ENCODE results near the gene MGLL. TPM values are rescaled to one million over a fixed set of nuclear protein-coding genes. Genes with fewer than 3 reads are reported as not detected.

MGLL gene
- total and polyA plus RNA-seq, 4 donors, result 25.5 to 48.6 (median 37.9) TPM

- WGBS (ENCODE audit: insufficient coverage), result 73% methylated on average over 2 of the region's 3 CpGs
- peaks cover 21% of the 10 kb centered on the region for H3K4me1 ChIP-seq (ENCODE audit: control insufficient read depth, insufficient read depth, low read length)
- H3K9me3 ChIP-seq (ENCODE audit: control insufficient read depth, insufficient read depth, low read length), result peaks cover 3% of the 10 kb centered on the region
- no peaks in the 10 kb centered on the region for H3K36me3 ChIP-seq (ENCODE audit: control insufficient read depth, insufficient read depth, low read length)
- H3K4me3 ChIP-seq (ENCODE audit: low read depth, low read length), result no peak overlapping the region
- H3K27ac ChIP-seq (ENCODE audit: low read depth, low read length), result no peak overlapping the region
- no peaks in the 10 kb centered on the region for H3K27me3 ChIP-seq (ENCODE audit: control insufficient read depth, insufficient read depth, low read length)
- no peak for DNase-seq (ENCODE audit: low read depth in 4 of 6, low spot score in 6 of 6)
Measured at GRCh38 chr3:127825756-127826155, 3.4 kb upstream of the MGLL start.

- WGBS (ENCODE audit: insufficient coverage), result 91% methylated on average over 10 of the region's 14 CpGs
Measured at GRCh38 chr3:127824151-127824825, 2.0 kb upstream of the MGLL start.

GRCh38 chr3:127823426-127823857, 1.1 kb upstream of the MGLL start:
- Histone ChIP-seq H3K27ac (ENCODE audit: low read depth, low read length) (no peak overlapping the region), H3K9me3 (ENCODE audit: control insufficient read depth, insufficient read depth, low read length) (peaks cover 3% of the 10 kb centered on the region), H3K36me3 (ENCODE audit: control insufficient read depth, insufficient read depth, low read length) (no peaks in the 10 kb centered on the region), H3K4me1 (ENCODE audit: control insufficient read depth, insufficient read depth, low read length) (peaks cover 34% of the 10 kb centered on the region), H3K27me3 (ENCODE audit: control insufficient read depth, insufficient read depth, low read length) (no peaks in the 10 kb centered on the region), H3K4me3 (ENCODE audit: low read depth, low read length) (peak overlapping the region; percentile 35)
- DNase-seq (ENCODE audit: low read depth in 4 of 6, low spot score in 6 of 6), result peak in 2 of 6 donors; percentile 59 to 72
- 29% methylated on average over 14 of the region's 14 CpGs for WGBS (ENCODE audit: insufficient coverage)

More at GRCh38 chr3:127824151-127824825, 2.0 kb upstream of the MGLL start:
- Histone ChIP-seq H3K4me1 (ENCODE audit: control insufficient read depth, insufficient read depth, low read length) (peaks cover 30% of the 10 kb centered on the region), H3K36me3 (ENCODE audit: control insufficient read depth, insufficient read depth, low read length) (no peaks in the 10 kb centered on the region), H3K27ac (ENCODE audit: low read depth, low read length) (no peak overlapping the region), H3K27me3 (ENCODE audit: control insufficient read depth, insufficient read depth, low read length) (no peaks in the 10 kb centered on the region), H3K9me3 (ENCODE audit: control insufficient read depth, insufficient read depth, low read length) (peaks cover 3% of the 10 kb centered on the region), H3K4me3 (ENCODE audit: low read depth, low read length) (no peak overlapping the region)
- DNase-seq (ENCODE audit: low read depth in 4 of 6, low spot score in 6 of 6), result no peak

GRCh38 chr3:127822682-127823425, 539 bp upstream of the MGLL start:
- H3K4me1 ChIP-seq (ENCODE audit: control insufficient read depth, insufficient read depth, low read length), result peaks cover 34% of the 10 kb centered on the region
- no peaks in the 10 kb centered on the region for H3K27me3 ChIP-seq (ENCODE audit: control insufficient read depth, insufficient read depth, low read length)
- peaks cover 2% of the 10 kb centered on the region for H3K36me3 ChIP-seq (ENCODE audit: control insufficient read depth, insufficient read depth, low read length)
- peak in 2 of 6 donors; percentile 84 to 89 for DNase-seq (ENCODE audit: low read depth in 4 of 6, low spot score in 6 of 6)
- H3K27ac ChIP-seq (ENCODE audit: low read depth, low read length), result peak overlapping the region; percentile 88
- H3K4me3 ChIP-seq (ENCODE audit: low read depth, low read length), result peak overlapping the region; percentile 85
- H3K9me3 ChIP-seq (ENCODE audit: control insufficient read depth, insufficient read depth, low read length), result peaks cover 3% of the 10 kb centered on the region
- under 1% methylated on average over 85 of the region's 99 CpGs for WGBS (ENCODE audit: insufficient coverage)

- peak overlapping the region; percentile 85 for H3K4me3 ChIP-seq (ENCODE audit: low read depth, low read length)
- peaks cover 44% of the 10 kb centered on the region for H3K4me1 ChIP-seq (ENCODE audit: control insufficient read depth, insufficient read depth, low read length)
- peaks cover 12% of the 10 kb centered on the region for H3K36me3 ChIP-seq (ENCODE audit: control insufficient read depth, insufficient read depth, low read length)
- no peaks in the 10 kb centered on the region for H3K9me3 ChIP-seq (ENCODE audit: control insufficient read depth, insufficient read depth, low read length)
- WGBS (ENCODE audit: insufficient coverage), result 74% methylated on average over 5 of the region's 8 CpGs
- H3K27me3 ChIP-seq (ENCODE audit: control insufficient read depth, insufficient read depth, low read length), result no peaks in the 10 kb centered on the region
- peak overlapping the region; percentile 88 for H3K27ac ChIP-seq (ENCODE audit: low read depth, low read length)
- DNase-seq (ENCODE audit: low read depth in 4 of 6, low spot score in 6 of 6), result no peak
Measured at GRCh38 chr3:127821394-127821793, 921 bp downstream of the MGLL start.

GRCh38 chr3:127820826-127821313, 1.4 kb downstream of the MGLL start:
- 83% methylated on average over 1 of the region's 1 CpG for WGBS (ENCODE audit: insufficient coverage)
- H3K27ac ChIP-seq (ENCODE audit: low read depth, low read length), result peak overlapping the region; percentile 88
- H3K9me3 ChIP-seq (ENCODE audit: control insufficient read depth, insufficient read depth, low read length), result no peaks in the 10 kb centered on the region
- H3K36me3 ChIP-seq (ENCODE audit: control insufficient read depth, insufficient read depth, low read length), result peaks cover 18% of the 10 kb centered on the region
- no peaks in the 10 kb centered on the region for H3K27me3 ChIP-seq (ENCODE audit: control insufficient read depth, insufficient read depth, low read length)
- peak in 2 of 6 donors; percentile 40 to 49 for DNase-seq (ENCODE audit: low read depth in 4 of 6, low spot score in 6 of 6)
- peaks cover 48% of the 10 kb centered on the region for H3K4me1 ChIP-seq (ENCODE audit: control insufficient read depth, insufficient read depth, low read length)
- H3K4me3 ChIP-seq (ENCODE audit: low read depth, low read length), result peak overlapping the region; percentile 85

- 37% methylated on average over 8 of the region's 9 CpGs for WGBS (ENCODE audit: insufficient coverage)
- peak overlapping the region; percentile 85 for H3K4me3 ChIP-seq (ENCODE audit: low read depth, low read length)
- H3K27me3 ChIP-seq (ENCODE audit: control insufficient read depth, insufficient read depth, low read length), result no peaks in the 10 kb centered on the region
- no peaks in the 10 kb centered on the region for H3K9me3 ChIP-seq (ENCODE audit: control insufficient read depth, insufficient read depth, low read length)
- peaks cover 53% of the 10 kb centered on the region for H3K4me1 ChIP-seq (ENCODE audit: control insufficient read depth, insufficient read depth, low read length)
- peak in 1 of 6 donors; percentile 27 for DNase-seq (ENCODE audit: low read depth in 4 of 6, low spot score in 6 of 6)
- peaks cover 23% of the 10 kb centered on the region for H3K36me3 ChIP-seq (ENCODE audit: control insufficient read depth, insufficient read depth, low read length)
- H3K27ac ChIP-seq (ENCODE audit: low read depth, low read length), result peak overlapping the region; percentile 88
Measured at GRCh38 chr3:127820221-127820825, 2.0 kb downstream of the MGLL start.

- H3K27me3 ChIP-seq (ENCODE audit: control insufficient read depth, insufficient read depth, low read length), result no peaks in the 10 kb centered on the region
- 63% methylated on average over 1 of the region's 2 CpGs for WGBS (ENCODE audit: insufficient coverage)
- no peak overlapping the region for H3K4me3 ChIP-seq (ENCODE audit: low read depth, low read length)
- H3K27ac ChIP-seq (ENCODE audit: low read depth, low read length), result peak overlapping the region; percentile 16
- no peaks in the 10 kb centered on the region for H3K9me3 ChIP-seq (ENCODE audit: control insufficient read depth, insufficient read depth, low read length)
- DNase-seq (ENCODE audit: low read depth in 4 of 6, low spot score in 6 of 6), result no peak
- peaks cover 58% of the 10 kb centered on the region for H3K4me1 ChIP-seq (ENCODE audit: control insufficient read depth, insufficient read depth, low read length)
- H3K36me3 ChIP-seq (ENCODE audit: control insufficient read depth, insufficient read depth, low read length), result peaks cover 24% of the 10 kb centered on the region
Measured at GRCh38 chr3:127819656-127820055, 2.7 kb downstream of the MGLL start.

- Histone ChIP-seq H3K4me3 (ENCODE audit: low read depth, low read length) (no peak overlapping the region), H3K9me3 (ENCODE audit: control insufficient read depth, insufficient read depth, low read length) (no peaks in the 10 kb centered on the region), H3K27me3 (ENCODE audit: control insufficient read depth, insufficient read depth, low read length) (no peaks in the 10 kb centered on the region), H3K4me1 (ENCODE audit: control insufficient read depth, insufficient read depth, low read length) (peaks cover 60% of the 10 kb centered on the region), H3K27ac (ENCODE audit: low read depth, low read length) (no peak overlapping the region), H3K36me3 (ENCODE audit: control insufficient read depth, insufficient read depth, low read length) (peaks cover 24% of the 10 kb centered on the region)
- no peak for DNase-seq (ENCODE audit: low read depth in 4 of 6, low spot score in 6 of 6)
- 85% methylated on average over 6 of the region's 9 CpGs for WGBS (ENCODE audit: insufficient coverage)
Measured at GRCh38 chr3:127819086-127819485, 3.2 kb downstream of the MGLL start.

Data from spinal cord (tissue), 10 donors.